ENCODE data around the gene ZNF865.

The ZNF865 gene

GRCh38 chr19:55585658-55586339, 19.6 kb upstream of the ZNF865 start:
- Histone ChIP-seq H3K9ac (ENCODE audit: low read length in 5 of 5) (peak overlapping the region in 1 of 5 donors; percentile 50), H3K27me3 (ENCODE audit: control insufficient read depth in 5 of 5, insufficient read depth in 4 of 5, low read length in 5 of 5) (peaks cover 0 to 6% (median 0%) of the 10 kb centered on the region in 5 donors), H3K9me3 (ENCODE audit: control insufficient read depth in 5 of 5, low read length in 5 of 5) (no peaks in the 10 kb centered on the region), H3K36me3 (ENCODE audit: control insufficient read depth in 5 of 5, insufficient read depth in 5 of 5, low read length in 5 of 5) (no peaks in the 10 kb centered on the region), H3K4me3 (ENCODE audit: low read depth in 1 of 5, low read length in 5 of 5) (peak overlapping the region; percentile 4 to 54 (median 36)), H3K27ac (ENCODE audit: low read depth, low read length) (no peak overlapping the region), H3K4me1 (ENCODE audit: control insufficient read depth in 5 of 5, insufficient read depth in 5 of 5, low read length in 5 of 5) (peaks cover 1 to 39% (median 37%) of the 10 kb centered on the region in 5 donors)

- Histone ChIP-seq H3K27ac (ENCODE audit: low read depth, low read length) (no peak overlapping the region), H3K9me3 (ENCODE audit: control insufficient read depth in 5 of 5, low read length in 5 of 5) (no peaks in the 10 kb centered on the region), H3K27me3 (ENCODE audit: control insufficient read depth in 5 of 5, insufficient read depth in 4 of 5, low read length in 5 of 5) (peaks cover 0 to 6% (median 0%) of the 10 kb centered on the region in 5 donors), H3K9ac (ENCODE audit: low read length in 5 of 5) (peak overlapping the region in 1 of 5 donors; percentile 20), H3K36me3 (ENCODE audit: control insufficient read depth in 5 of 5, insufficient read depth in 5 of 5, low read length in 5 of 5) (peaks cover 0 to 4% (median under 1%) of the 10 kb centered on the region in 5 donors), H3K4me1 (ENCODE audit: control insufficient read depth in 5 of 5, insufficient read depth in 5 of 5, low read length in 5 of 5) (peaks cover 1 to 26% (median 24%) of the 10 kb centered on the region in 5 donors), H3K4me3 (ENCODE audit: low read depth in 1 of 5, low read length in 5 of 5) (peak overlapping the region; percentile 23 to 73 (median 54))
These were observed 18.3 kb upstream of the ZNF865 start for GRCh38 chr19:55586976-55587668.

- Histone ChIP-seq H3K9ac (ENCODE audit: low read length in 5 of 5) (no peak overlapping the region), H3K9me3 (ENCODE audit: control insufficient read depth in 5 of 5, low read length in 5 of 5) (no peaks in the 10 kb centered on the region), H3K27me3 (ENCODE audit: control insufficient read depth in 5 of 5, insufficient read depth in 4 of 5, low read length in 5 of 5) (peaks cover 0 to 6% (median 0%) of the 10 kb centered on the region in 5 donors), H3K27ac (ENCODE audit: low read depth, low read length) (no peak overlapping the region), H3K4me3 (ENCODE audit: low read depth in 1 of 5, low read length in 5 of 5) (no peak overlapping the region), H3K36me3 (ENCODE audit: control insufficient read depth in 5 of 5, insufficient read depth in 5 of 5, low read length in 5 of 5) (peaks cover 0 to 20% (median 8%) of the 10 kb centered on the region in 5 donors), H3K4me1 (ENCODE audit: control insufficient read depth in 5 of 5, insufficient read depth in 5 of 5, low read length in 5 of 5) (peaks cover 3 to 22% (median 19%) of the 10 kb centered on the region in 5 donors)
These were observed 16.7 kb upstream of the ZNF865 start for GRCh38 chr19:55588738-55589137.

DNA sequence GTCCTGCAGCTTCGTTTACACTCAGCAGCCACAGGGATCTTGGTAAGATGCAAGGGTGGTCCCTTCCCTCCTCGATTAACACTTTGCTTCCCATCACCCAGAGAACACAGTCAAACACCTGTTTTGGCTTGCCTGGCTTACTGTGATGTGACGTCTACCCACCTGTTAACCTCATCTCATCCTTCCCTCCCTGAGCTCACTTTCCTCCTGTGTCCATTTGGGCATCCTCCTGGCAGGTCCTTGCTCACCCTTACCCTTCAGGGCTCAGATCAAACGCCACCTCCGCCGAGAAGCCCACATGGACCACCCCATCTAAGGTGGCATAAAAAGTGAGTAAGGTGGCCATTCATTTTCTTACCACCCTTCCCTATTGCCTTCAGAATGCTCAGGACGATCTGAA, 15.3 kb upstream of the ZNF865 start:
- Histone ChIP-seq H3K4me1 (ENCODE audit: control insufficient read depth in 5 of 5, insufficient read depth in 5 of 5, low read length in 5 of 5) (peaks cover 3 to 22% (median 17%) of the 10 kb centered on the region in 5 donors), H3K4me3 (ENCODE audit: low read depth in 1 of 5, low read length in 5 of 5) (no peak overlapping the region), H3K27me3 (ENCODE audit: control insufficient read depth in 5 of 5, insufficient read depth in 4 of 5, low read length in 5 of 5) (peaks cover 0 to 6% (median 0%) of the 10 kb centered on the region in 5 donors), H3K36me3 (ENCODE audit: control insufficient read depth in 5 of 5, insufficient read depth in 5 of 5, low read length in 5 of 5) (peaks cover 0 to 26% (median 13%) of the 10 kb centered on the region in 5 donors), H3K27ac (ENCODE audit: low read depth, low read length) (no peak overlapping the region), H3K9ac (ENCODE audit: low read length in 5 of 5) (no peak overlapping the region), H3K9me3 (ENCODE audit: control insufficient read depth in 5 of 5, low read length in 5 of 5) (no peaks in the 10 kb centered on the region)

DNA sequence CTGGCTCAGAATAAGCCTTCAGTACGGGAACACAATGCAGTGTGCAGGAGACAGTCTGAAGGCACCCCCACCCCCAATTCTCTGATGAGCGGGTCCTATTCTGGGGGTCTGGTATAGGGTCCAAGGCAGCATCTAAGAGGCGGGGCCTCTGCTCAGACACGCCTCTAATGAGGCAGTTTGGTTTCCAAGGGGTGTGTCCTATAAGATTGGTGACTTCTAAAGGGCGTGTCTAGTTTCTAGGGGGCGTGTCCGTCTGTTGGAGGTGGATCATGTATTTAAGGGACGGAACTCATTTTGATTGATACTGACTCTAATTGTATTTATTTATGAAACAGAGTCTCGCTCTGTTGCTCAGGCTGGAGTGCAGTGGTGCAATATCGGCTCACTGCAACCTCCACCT, 14.8 kb upstream of the ZNF865 start:
- H3K27me3 ChIP-seq (ENCODE audit: control insufficient read depth in 5 of 5, insufficient read depth in 4 of 5, low read length in 5 of 5) = peaks cover 0 to 6% (median 0%) of the 10 kb centered on the region in 5 donors
- H3K9ac ChIP-seq (ENCODE audit: low read length in 5 of 5) = no peak overlapping the region
- H3K4me3 ChIP-seq (ENCODE audit: low read depth in 1 of 5, low read length in 5 of 5) = no peak overlapping the region
- H3K9me3 ChIP-seq (ENCODE audit: control insufficient read depth in 5 of 5, low read length in 5 of 5) = no peaks in the 10 kb centered on the region
- H3K27ac ChIP-seq (ENCODE audit: low read depth, low read length) = no peak overlapping the region
- peaks cover 0 to 31% (median 18%) of the 10 kb centered on the region in 5 donors for H3K36me3 ChIP-seq (ENCODE audit: control insufficient read depth in 5 of 5, insufficient read depth in 5 of 5, low read length in 5 of 5)
- peaks cover 3 to 18% (median 14%) of the 10 kb centered on the region in 5 donors for H3K4me1 ChIP-seq (ENCODE audit: control insufficient read depth in 5 of 5, insufficient read depth in 5 of 5, low read length in 5 of 5)

GRCh38 chr19:55591555-55591954, 13.9 kb upstream of the ZNF865 start:
- Histone ChIP-seq H3K4me3 (ENCODE audit: low read depth in 1 of 5, low read length in 5 of 5) (no peak overlapping the region), H3K27ac (ENCODE audit: low read depth, low read length) (no peak overlapping the region), H3K9ac (ENCODE audit: low read length in 5 of 5) (no peak overlapping the region), H3K36me3 (ENCODE audit: control insufficient read depth in 5 of 5, insufficient read depth in 5 of 5, low read length in 5 of 5) (peaks cover 0 to 41% (median 27%) of the 10 kb centered on the region in 5 donors), H3K9me3 (ENCODE audit: control insufficient read depth in 5 of 5, low read length in 5 of 5) (no peaks in the 10 kb centered on the region), H3K4me1 (ENCODE audit: control insufficient read depth in 5 of 5, insufficient read depth in 5 of 5, low read length in 5 of 5) (peaks cover 3 to 10% (median 9%) of the 10 kb centered on the region in 5 donors), H3K27me3 (ENCODE audit: control insufficient read depth in 5 of 5, insufficient read depth in 4 of 5, low read length in 5 of 5) (no peaks in the 10 kb centered on the region)

- no peaks in the 10 kb centered on the region for H3K27me3 ChIP-seq (ENCODE audit: control insufficient read depth in 5 of 5, insufficient read depth in 4 of 5, low read length in 5 of 5)
- H3K4me3 ChIP-seq (ENCODE audit: low read depth in 1 of 5, low read length in 5 of 5) = no peak overlapping the region
- H3K36me3 ChIP-seq (ENCODE audit: control insufficient read depth in 5 of 5, insufficient read depth in 5 of 5, low read length in 5 of 5) = peaks cover 0 to 50% (median 33%) of the 10 kb centered on the region in 5 donors
These were observed 12.9 kb upstream of the ZNF865 start for GRCh38 chr19:55592391-55593090.

DNA sequence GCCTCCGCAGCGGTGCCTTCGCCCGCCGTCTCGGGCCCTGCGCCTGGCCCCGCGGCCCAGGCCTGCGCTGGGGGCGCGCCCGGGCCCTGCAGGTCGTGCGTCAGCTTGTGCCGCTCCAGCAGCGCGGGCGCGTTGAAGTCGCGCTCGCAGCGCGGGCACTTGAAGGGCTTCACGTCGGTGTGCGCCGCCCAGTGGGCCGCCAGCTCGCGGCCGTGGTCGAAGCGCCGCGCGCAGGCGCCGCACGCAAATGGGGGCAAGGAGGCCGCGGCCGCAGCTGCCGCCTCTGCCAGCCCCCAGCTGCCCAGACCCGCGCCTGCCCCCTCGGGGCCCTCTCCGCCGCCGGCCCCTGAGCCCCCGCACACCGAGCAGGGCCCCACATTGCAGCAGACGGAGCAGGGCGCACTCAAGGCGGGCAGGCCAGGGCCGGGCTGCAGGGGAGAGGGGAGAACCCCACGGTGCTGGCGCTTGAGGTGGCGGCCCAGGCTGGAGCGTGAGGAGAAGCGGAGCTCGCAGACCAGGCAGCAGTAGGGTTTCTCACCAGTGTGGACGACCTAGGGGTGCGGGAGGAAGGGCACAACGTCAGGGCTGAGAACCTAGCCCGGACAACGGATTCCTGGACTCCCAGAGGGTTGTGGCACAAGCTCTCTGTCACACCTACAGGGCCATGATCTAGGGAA, 12.2 kb upstream of the ZNF865 start:
- Histone ChIP-seq H3K9me3 (ENCODE audit: control insufficient read depth in 5 of 5, low read length in 5 of 5) (no peaks in the 10 kb centered on the region), H3K4me3 (ENCODE audit: low read depth in 1 of 5, low read length in 5 of 5) (no peak overlapping the region), H3K36me3 (ENCODE audit: control insufficient read depth in 5 of 5, insufficient read depth in 5 of 5, low read length in 5 of 5) (peaks cover 0 to 50% (median 33%) of the 10 kb centered on the region in 5 donors), H3K27ac (ENCODE audit: low read depth, low read length) (no peak overlapping the region), H3K9ac (ENCODE audit: low read length in 5 of 5) (no peak overlapping the region), H3K4me1 (ENCODE audit: control insufficient read depth in 5 of 5, insufficient read depth in 5 of 5, low read length in 5 of 5) (peaks cover 0 to 2% (median under 1%) of the 10 kb centered on the region in 5 donors), H3K27me3 (ENCODE audit: control insufficient read depth in 5 of 5, insufficient read depth in 4 of 5, low read length in 5 of 5) (no peaks in the 10 kb centered on the region)

More at GRCh38 chr19:55592391-55593090, 12.9 kb upstream of the ZNF865 start:
- Histone ChIP-seq H3K4me1 (ENCODE audit: control insufficient read depth in 5 of 5, insufficient read depth in 5 of 5, low read length in 5 of 5) (peaks cover 0 to 2% (median under 1%) of the 10 kb centered on the region in 5 donors), H3K9ac (ENCODE audit: low read length in 5 of 5) (no peak overlapping the region), H3K9me3 (ENCODE audit: control insufficient read depth in 5 of 5, low read length in 5 of 5) (no peaks in the 10 kb centered on the region), H3K27ac (ENCODE audit: low read depth, low read length) (no peak overlapping the region)

DNA sequence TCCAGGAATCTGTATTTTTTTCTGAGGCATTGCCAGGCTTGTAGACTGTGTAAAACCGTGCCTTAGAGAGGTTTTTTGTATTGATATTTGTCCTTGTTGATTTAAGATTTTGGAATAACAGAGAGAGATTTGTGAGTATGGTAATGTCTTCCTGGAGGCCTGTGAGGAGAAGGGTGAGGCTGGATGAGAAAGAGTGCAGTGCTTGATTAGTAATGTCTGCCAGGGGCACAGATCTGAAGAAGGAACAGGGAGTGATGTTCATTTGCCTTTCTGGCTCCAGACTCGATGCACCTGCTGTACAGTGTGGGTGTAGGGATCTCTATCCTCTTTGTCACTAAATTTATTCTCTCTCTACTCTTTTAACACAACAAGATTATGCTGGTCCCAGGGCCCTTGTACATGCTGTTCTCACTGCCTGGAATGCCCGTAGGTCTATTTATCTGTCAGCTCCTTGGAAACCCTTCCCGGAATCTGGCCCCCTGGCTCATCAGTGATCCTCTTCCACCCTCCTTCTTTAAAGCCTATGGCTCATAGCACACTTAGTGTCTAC, 10.4 kb upstream of the ZNF865 start:
- Histone ChIP-seq H3K4me3 (ENCODE audit: low read depth in 1 of 5, low read length in 5 of 5) (no peak overlapping the region), H3K9ac (ENCODE audit: low read length in 5 of 5) (no peak overlapping the region), H3K9me3 (ENCODE audit: control insufficient read depth in 5 of 5, low read length in 5 of 5) (no peaks in the 10 kb centered on the region), H3K27me3 (ENCODE audit: control insufficient read depth in 5 of 5, insufficient read depth in 4 of 5, low read length in 5 of 5) (no peaks in the 10 kb centered on the region), H3K4me1 (ENCODE audit: control insufficient read depth in 5 of 5, insufficient read depth in 5 of 5, low read length in 5 of 5) (peaks cover 4 to 11% (median 6%) of the 10 kb centered on the region in 5 donors), H3K36me3 (ENCODE audit: control insufficient read depth in 5 of 5, insufficient read depth in 5 of 5, low read length in 5 of 5) (peaks cover 0 to 50% (median 33%) of the 10 kb centered on the region in 5 donors), H3K27ac (ENCODE audit: low read depth, low read length) (no peak overlapping the region)
